Measurements from ENCODE around the gene CASKIN1. TPM values are rescaled to one million over a fixed set of nuclear protein-coding genes. Genes with fewer than 3 reads are reported as not detected.

CASKIN1 gene
- total and polyA plus RNA-seq, 2 experiments from 2014 or later, result 1.0 to 6.2 TPM

DNA sequence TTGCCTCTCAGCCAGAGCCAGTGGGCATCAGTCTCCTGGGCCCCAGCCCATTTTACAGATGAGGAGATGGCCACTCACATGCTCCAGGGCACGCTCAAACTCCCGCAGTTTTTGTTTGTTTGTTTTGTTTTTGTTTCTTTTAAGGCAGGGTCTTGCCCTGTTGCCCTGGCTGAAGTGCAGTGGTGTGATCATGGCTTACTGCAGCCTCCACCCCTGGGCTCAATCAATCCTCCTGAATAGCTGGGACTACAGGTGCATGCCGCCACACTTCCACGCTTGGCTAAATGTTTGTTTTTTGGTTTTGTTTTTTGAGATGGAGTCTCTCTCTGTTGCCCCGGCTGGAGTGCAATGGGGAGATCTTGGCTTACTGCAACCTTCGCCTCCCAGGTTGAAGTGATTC, 30.5 kb upstream of the CASKIN1 start:
- H3K9me3 Mint-ChIP-seq, result no peaks in the 10 kb centered on the region
- peaks cover 14% of the 10 kb centered on the region for H3K27me3 Mint-ChIP-seq (ENCODE audit: insufficient read depth, low read depth, poor library complexity)
- peaks cover 6% of the 10 kb centered on the region; the same call in 2 of the 3 replicates for H3K36me3 Mint-ChIP-seq (ENCODE audit: low read depth)
- Histone ChIP-seq H3K4me1 (ENCODE audit: insufficient read depth) (no peaks in the 10 kb centered on the region; the same call in 1 of the 2 replicates), H3K9me2 (ENCODE audit: insufficient read depth) (no peaks in the 10 kb centered on the region), H3K27ac (ENCODE audit: low read depth) (no peak overlapping the region), H4K20me1 (replicated peaks; ENCODE audit: insufficient read depth) (peaks cover 5% of the 10 kb centered on the region), H3F3A (replicated peaks; ENCODE audit: low read depth) (peaks cover 5% of the 10 kb centered on the region; the same call in 1 of the 2 replicates), H3K4me3 (no peak overlapping the region), H3K36me3 (ENCODE audit: insufficient read depth) (0 out of 2 replicates have a peak, but pooled peaks cover 4% of the 10 kb centered on the region), H2AFZ (no peak overlapping the region), H3K4me2 (no peak overlapping the region), H3K27me3 (ENCODE audit: insufficient read depth) (no peaks in the 10 kb centered on the region), H3K79me2 (replicated peaks; ENCODE audit: insufficient read depth) (peaks cover 44% of the 10 kb centered on the region)
- H3K4me1 Mint-ChIP-seq, result no peaks in the 10 kb centered on the region; the same call in 2 of the 3 replicates
- no peak for ATAC-seq
- TF ChIP-seq, protein P1, sequence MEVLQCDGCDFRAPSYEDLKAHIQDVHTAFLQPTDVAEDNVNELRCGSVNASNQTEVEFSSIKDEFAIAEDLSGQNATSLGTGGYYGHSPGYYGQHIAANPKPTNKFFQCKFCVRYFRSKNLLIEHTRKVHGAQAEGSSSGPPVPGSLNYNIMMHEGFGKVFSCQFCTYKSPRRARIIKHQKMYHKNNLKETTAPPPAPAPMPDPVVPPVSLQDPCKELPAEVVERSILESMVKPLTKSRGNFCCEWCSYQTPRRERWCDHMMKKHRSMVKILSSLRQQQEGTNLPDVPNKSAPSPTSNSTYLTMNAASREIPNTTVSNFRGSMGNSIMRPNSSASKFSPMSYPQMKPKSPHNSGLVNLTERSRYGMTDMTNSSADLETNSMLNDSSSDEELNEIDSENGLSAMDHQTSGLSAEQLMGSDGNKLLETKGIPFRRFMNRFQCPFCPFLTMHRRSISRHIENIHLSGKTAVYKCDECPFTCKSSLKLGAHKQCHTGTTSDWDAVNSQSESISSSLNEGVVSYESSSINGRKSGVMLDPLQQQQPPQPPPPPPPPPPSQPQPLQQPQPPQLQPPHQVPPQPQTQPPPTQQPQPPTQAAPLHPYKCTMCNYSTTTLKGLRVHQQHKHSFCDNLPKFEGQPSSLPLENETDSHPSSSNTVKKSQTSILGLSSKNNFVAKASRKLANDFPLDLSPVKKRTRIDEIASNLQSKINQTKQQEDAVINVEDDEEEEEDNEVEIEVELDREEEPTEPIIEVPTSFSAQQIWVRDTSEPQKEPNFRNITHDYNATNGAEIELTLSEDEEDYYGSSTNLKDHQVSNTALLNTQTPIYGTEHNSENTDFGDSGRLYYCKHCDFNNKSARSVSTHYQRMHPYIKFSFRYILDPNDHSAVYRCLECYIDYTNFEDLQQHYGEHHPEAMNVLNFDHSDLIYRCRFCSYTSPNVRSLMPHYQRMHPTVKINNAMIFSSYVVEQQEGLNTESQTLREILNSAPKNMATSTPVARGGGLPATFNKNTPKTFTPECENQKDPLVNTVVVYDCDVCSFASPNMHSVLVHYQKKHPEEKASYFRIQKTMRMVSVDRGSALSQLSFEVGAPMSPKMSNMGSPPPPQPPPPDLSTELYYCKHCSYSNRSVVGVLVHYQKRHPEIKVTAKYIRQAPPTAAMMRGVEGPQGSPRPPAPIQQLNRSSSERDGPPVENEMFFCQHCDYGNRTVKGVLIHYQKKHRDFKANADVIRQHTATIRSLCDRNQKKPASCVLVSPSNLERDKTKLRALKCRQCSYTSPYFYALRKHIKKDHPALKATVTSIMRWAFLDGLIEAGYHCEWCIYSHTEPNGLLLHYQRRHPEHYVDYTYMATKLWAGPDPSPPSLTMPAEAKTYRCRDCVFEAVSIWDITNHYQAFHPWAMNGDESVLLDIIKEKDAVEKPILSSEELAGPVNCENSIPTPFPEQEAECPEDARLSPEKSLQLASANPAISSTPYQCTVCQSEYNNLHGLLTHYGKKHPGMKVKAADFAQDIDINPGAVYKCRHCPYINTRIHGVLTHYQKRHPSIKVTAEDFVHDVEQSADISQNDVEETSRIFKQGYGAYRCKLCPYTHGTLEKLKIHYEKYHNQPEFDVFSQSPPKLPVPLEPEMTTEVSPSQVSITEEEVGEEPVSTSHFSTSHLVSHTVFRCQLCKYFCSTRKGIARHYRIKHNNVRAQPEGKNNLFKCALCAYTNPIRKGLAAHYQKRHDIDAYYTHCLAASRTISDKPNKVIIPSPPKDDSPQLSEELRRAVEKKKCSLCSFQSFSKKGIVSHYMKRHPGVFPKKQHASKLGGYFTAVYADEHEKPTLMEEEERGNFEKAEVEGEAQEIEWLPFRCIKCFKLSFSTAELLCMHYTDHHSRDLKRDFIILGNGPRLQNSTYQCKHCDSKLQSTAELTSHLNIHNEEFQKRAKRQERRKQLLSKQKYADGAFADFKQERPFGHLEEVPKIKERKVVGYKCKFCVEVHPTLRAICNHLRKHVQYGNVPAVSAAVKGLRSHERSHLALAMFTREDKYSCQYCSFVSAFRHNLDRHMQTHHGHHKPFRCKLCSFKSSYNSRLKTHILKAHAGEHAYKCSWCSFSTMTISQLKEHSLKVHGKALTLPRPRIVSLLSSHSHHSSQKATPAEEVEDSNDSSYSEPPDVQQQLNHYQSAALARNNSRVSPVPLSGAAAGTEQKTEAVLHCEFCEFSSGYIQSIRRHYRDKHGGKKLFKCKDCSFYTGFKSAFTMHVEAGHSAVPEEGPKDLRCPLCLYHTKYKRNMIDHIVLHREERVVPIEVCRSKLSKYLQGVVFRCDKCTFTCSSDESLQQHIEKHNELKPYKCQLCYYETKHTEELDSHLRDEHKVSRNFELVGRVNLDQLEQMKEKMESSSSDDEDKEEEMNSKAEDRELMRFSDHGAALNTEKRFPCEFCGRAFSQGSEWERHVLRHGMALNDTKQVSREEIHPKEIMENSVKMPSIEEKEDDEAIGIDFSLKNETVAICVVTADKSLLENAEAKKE (CRISPR knock-in tag; IDR thresholded peaks at IDR 0.05), result no peak
- TF ChIP-seq CREB1 (CRISPR knock-in tag; IDR thresholded peaks at IDR 0.05; ENCODE audit: low read depth) (no peak), JUNB (IDR thresholded peaks at IDR 0.05; ENCODE audit: unreplicated experiment) (no peak), NANOG (IDR thresholded peaks at IDR 0.05; ENCODE audit: borderline replicate concordance) (no peak), POLR2AphosphoS5 (IDR thresholded peaks at IDR 0.05; ENCODE audit: low read depth) (no peak)
- TF ChIP-seq, protein P2, sequence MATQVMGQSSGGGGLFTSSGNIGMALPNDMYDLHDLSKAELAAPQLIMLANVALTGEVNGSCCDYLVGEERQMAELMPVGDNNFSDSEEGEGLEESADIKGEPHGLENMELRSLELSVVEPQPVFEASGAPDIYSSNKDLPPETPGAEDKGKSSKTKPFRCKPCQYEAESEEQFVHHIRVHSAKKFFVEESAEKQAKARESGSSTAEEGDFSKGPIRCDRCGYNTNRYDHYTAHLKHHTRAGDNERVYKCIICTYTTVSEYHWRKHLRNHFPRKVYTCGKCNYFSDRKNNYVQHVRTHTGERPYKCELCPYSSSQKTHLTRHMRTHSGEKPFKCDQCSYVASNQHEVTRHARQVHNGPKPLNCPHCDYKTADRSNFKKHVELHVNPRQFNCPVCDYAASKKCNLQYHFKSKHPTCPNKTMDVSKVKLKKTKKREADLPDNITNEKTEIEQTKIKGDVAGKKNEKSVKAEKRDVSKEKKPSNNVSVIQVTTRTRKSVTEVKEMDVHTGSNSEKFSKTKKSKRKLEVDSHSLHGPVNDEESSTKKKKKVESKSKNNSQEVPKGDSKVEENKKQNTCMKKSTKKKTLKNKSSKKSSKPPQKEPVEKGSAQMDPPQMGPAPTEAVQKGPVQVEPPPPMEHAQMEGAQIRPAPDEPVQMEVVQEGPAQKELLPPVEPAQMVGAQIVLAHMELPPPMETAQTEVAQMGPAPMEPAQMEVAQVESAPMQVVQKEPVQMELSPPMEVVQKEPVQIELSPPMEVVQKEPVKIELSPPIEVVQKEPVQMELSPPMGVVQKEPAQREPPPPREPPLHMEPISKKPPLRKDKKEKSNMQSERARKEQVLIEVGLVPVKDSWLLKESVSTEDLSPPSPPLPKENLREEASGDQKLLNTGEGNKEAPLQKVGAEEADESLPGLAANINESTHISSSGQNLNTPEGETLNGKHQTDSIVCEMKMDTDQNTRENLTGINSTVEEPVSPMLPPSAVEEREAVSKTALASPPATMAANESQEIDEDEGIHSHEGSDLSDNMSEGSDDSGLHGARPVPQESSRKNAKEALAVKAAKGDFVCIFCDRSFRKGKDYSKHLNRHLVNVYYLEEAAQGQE (IDR thresholded peaks at IDR 0.05; ENCODE audit: unreplicated experiment), result no peak
- DNase-seq (ENCODE audit: low spot score), result no peak
- H3K4me3 Mint-ChIP-seq, result no peak overlapping the region
- no peak overlapping the region for H3K27ac Mint-ChIP-seq

All from GM23338 (cell line).